A549 (cell line): ENCODE results near the gene GPATCH3. TPM values are rescaled to one million over a fixed set of nuclear protein-coding genes. Genes with fewer than 3 reads are reported as not detected.

ENCODE experiments used
- ATAC-seq, 2 experiments: fragments of 200-7000 bp in 1 of 2; fragments of >200 bp in 1 of 2; cut with Nextera tagmentation in 1 of 2; cut with Tn5 transposase in 1 of 2; 3 replicates each; pipeline versions ENCODE4 v1.8.0 to v1.9.1; 2018 to 2020; ENCODE audit warnings: mild to moderate bottlenecking in 1 of 2, moderate library complexity in 1 of 2
- CTCF ChIA-PET: fragments of 300-600 bp; sonication (Branson Sonifier 250); formaldehyde crosslinking; extraction: SDS; loops from one replicate; lab custom pipeline; 2021; ENCODE audit warnings: antibody characterized with exemption, inconsistent platforms; lab: Yijun Ruan, JAX
- POLR2A ChIA-PET: fragments of 350-600 bp; formaldehyde crosslinking; extraction: SDS; loops from one replicate; lab custom pipeline; 2021; ENCODE audit warnings: antibody characterized with exemption, inconsistent platforms; lab: Yijun Ruan, JAX
- DNase-seq, 2 experiments: peaks; one replicate each; pipeline versions ENCODE4 v3.0.0 to v3.0.0-alpha.2; 2011 to 2016; ENCODE audit warnings: low read depth in 1 of 2, low spot score in 1 of 2
- FAIRE-seq: peaks from 2 replicates; lab custom pipeline; 2011; peaks lifted over from hg19 to GRCh38; lab: Jason Lieb, UNC
- H3K27ac ChIP-seq, 2 experiments: fragments of >200 bp; sonication (Bioruptor Twin); formaldehyde crosslinking; 3 replicates each; pipeline ENCODE4 v1.5.1; 2016 to 2017
- H3K4me1 ChIP-seq: fragments of >200 bp; sonication (Bioruptor Twin); formaldehyde crosslinking; 3 replicates; pipeline ENCODE4 v1.6.1; 2016
- H3K4me2 ChIP-seq: fragments of >200 bp; sonication (Bioruptor Twin); formaldehyde crosslinking; 3 replicates; pipeline ENCODE4 v1.6.1; 2016
- H3K4me3 ChIP-seq: fragments of >200 bp; sonication (Bioruptor Twin); formaldehyde crosslinking; 3 replicates; pipeline ENCODE4 v1.5.1; 2016
- H3K9me3 ChIP-seq: fragments of >200 bp; sonication (Bioruptor Twin); formaldehyde crosslinking; 3 replicates; pipeline ENCODE4 v1.6.1; 2016
- CBX8 ChIP-seq: fragments of 200-600 bp; sonication (generic); IDR thresholded peaks from 2 replicates; pipeline ENCODE4 v1.6.1; 2016
- E2F6 ChIP-seq: IDR thresholded peaks from 2 replicates; pipeline ENCODE4 v1.6.1; 2012; ENCODE audit warnings: low read depth, borderline replicate concordance
- EHF ChIP-seq: fragments of 250-450 bp; sonication (Bioruptor Pico); IDR thresholded peaks from 2 replicates; pipeline ENCODE4 v1.5.0; 2020; ENCODE audit warnings: mild to moderate bottlenecking
- EHMT2 ChIP-seq: fragments of 200-600 bp; sonication (generic); IDR thresholded peaks from 2 replicates; pipeline ENCODE4 v1.6.1; 2016; ENCODE audit warnings: antibody characterized with exemption, low read depth, mild to moderate bottlenecking, moderate library complexity
- HMGXB4 ChIP-seq: fragments of 250-450 bp; sonication (Bioruptor Pico); IDR thresholded peaks from 2 replicates; pipeline ENCODE4 v1.5.0; 2021; ENCODE audit warnings: mild to moderate bottlenecking, moderate library complexity, borderline replicate concordance
- HOXA7 ChIP-seq: fragments of 250-450 bp; sonication (Bioruptor Pico); IDR thresholded peaks from 2 replicates; pipeline ENCODE4 v1.5.0; 2020; ENCODE audit warnings: mild to moderate bottlenecking, moderate library complexity
- KDM5A ChIP-seq: fragments of 200-600 bp; sonication (generic); IDR thresholded peaks from 2 replicates; pipeline ENCODE4 v1.6.1; 2016; ENCODE audit warnings: antibody characterized with exemption, mild to moderate bottlenecking
- MAFK ChIP-seq: fragments of 450-650 bp; IDR thresholded peaks from 2 replicates; pipeline ENCODE4 v1.6.1; 2014; ENCODE audit not compliant: partially characterized antibody
- NFE2L2 ChIP-seq: fragments of 150-350 bp; conservative IDR thresholded peaks from 2 replicates; pipeline ENCODE4 v1.6.1; 2014; ENCODE audit warnings: low read length
- NR3C1 ChIP-seq: fragments of >200 bp; sonication (Bioruptor Twin); formaldehyde crosslinking; IDR thresholded peaks from 3 replicates; pipeline ENCODE4 v1.6.1; 2017
- PHF8 ChIP-seq: fragments of 200-600 bp; sonication (generic); IDR thresholded peaks from 2 replicates; pipeline ENCODE4 v1.6.1; 2016; ENCODE audit warnings: low read depth, mild to moderate bottlenecking, antibody characterized with exemption, moderate library complexity, borderline replicate concordance
- POLR2A ChIP-seq: IDR thresholded peaks from 2 replicates; pipeline ENCODE4 v1.6.1; 2012; ENCODE audit warnings: mild to moderate bottlenecking, low read length
- POLR2AphosphoS2 ChIP-seq: conservative IDR thresholded peaks from 2 replicates; pipeline ENCODE4 v1.6.1; 2012; ENCODE audit warnings: low read length, improper control_type of control experiment, inconsistent platforms
- RFX5 ChIP-seq: fragments of 450-650 bp; IDR thresholded peaks from 2 replicates; pipeline ENCODE4 v1.7.1; 2014; ENCODE audit warnings: antibody characterized with exemption, mild to moderate bottlenecking, moderate library complexity
- RNF2 ChIP-seq: fragments of 200-600 bp; sonication (generic); IDR thresholded peaks from 2 replicates; pipeline ENCODE4 v1.6.1; 2016; ENCODE audit warnings: low read depth, mild to moderate bottlenecking, antibody characterized with exemption, moderate library complexity, borderline replicate concordance
- SMC3 ChIP-seq: fragments of >200 bp; sonication (Bioruptor Twin); formaldehyde crosslinking; IDR thresholded peaks from 3 replicates; pipeline ENCODE4 v1.6.1; 2018; ENCODE audit warnings: inconsistent platforms
- TP53 ChIP-seq: fragments of 250-450 bp; sonication (Bioruptor Pico); IDR thresholded peaks from 2 replicates; pipeline ENCODE4 v1.5.0; 2021; ENCODE audit warnings: mild to moderate bottlenecking, moderate library complexity
- USF2 ChIP-seq: fragments of 450-650 bp; IDR thresholded peaks from 2 replicates; pipeline ENCODE4 v1.6.1; 2014; ENCODE audit warnings: antibody characterized with exemption
- ZC3H11A ChIP-seq: fragments of 450-650 bp; IDR thresholded peaks from 2 replicates; pipeline ENCODE4 v1.6.1; 2014; ENCODE audit warnings: antibody characterized with exemption, mild to moderate bottlenecking
- ZSCAN20 ChIP-seq: fragments of 250-450 bp; sonication (Bioruptor Pico); IDR thresholded peaks from 2 replicates; pipeline ENCODE4 v1.8.0; 2022; ENCODE audit warnings: mild to moderate bottlenecking, moderate library complexity
- WGBS: methylation state at CpG from one replicate; pipeline ENCODE4 v1.1.6; 2017; ENCODE audit errors: missing lambda C conversion rate; 5-methylcytosine and 5-hydroxymethylcytosine counted together
- polyA plus RNA-seq, 4 experiments: library from polyadenylated mRNA; depleted of rRNA in 3 of 4; stranded (reverse); fragments of >200 nt; fragmentation: RNase III in 1 of 4; extraction: RNeasy Plus Mini Kit Qiagen cat#74134 plus additional on column Dnase treatment in 1 of 4; gene quantifications; 2 replicates in 3 of 4; 3 replicates in 1 of 4; pipeline ENCODE4 v1.2.3, GENCODE V29; 2011 to 2017
- TF ChIP-seq, protein P1 (sequence below): fragments of >200 bp; sonication (Bioruptor Twin); formaldehyde crosslinking; IDR thresholded peaks from 3 replicates; pipeline ENCODE4 v1.5.1; 2016
- TF ChIP-seq, protein P2 (sequence below): fragments of 150-350 bp; IDR thresholded peaks from 2 replicates; pipeline ENCODE4 v1.6.1; 2014; ENCODE audit warnings: low read depth, mild to moderate bottlenecking, low read length

GPATCH3 gene
- polyA plus RNA-seq, 2 of the 4 experiments (the other 2 are of a cell fraction), result 5.4 to 8.7 TPM

GRCh38 chr1:26912147-26912490 is 11.9 kb upstream of the GPATCH3 start (continued):
- TF ChIP-seq, protein P1, sequence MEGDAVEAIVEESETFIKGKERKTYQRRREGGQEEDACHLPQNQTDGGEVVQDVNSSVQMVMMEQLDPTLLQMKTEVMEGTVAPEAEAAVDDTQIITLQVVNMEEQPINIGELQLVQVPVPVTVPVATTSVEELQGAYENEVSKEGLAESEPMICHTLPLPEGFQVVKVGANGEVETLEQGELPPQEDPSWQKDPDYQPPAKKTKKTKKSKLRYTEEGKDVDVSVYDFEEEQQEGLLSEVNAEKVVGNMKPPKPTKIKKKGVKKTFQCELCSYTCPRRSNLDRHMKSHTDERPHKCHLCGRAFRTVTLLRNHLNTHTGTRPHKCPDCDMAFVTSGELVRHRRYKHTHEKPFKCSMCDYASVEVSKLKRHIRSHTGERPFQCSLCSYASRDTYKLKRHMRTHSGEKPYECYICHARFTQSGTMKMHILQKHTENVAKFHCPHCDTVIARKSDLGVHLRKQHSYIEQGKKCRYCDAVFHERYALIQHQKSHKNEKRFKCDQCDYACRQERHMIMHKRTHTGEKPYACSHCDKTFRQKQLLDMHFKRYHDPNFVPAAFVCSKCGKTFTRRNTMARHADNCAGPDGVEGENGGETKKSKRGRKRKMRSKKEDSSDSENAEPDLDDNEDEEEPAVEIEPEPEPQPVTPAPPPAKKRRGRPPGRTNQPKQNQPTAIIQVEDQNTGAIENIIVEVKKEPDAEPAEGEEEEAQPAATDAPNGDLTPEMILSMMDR, result no peak
- TF ChIP-seq MAFK, result no peak
- TF ChIP-seq HMGXB4 (CRISPR knock-in tag), result no peak
- TF ChIP-seq SMC3, result no peak

DNA sequence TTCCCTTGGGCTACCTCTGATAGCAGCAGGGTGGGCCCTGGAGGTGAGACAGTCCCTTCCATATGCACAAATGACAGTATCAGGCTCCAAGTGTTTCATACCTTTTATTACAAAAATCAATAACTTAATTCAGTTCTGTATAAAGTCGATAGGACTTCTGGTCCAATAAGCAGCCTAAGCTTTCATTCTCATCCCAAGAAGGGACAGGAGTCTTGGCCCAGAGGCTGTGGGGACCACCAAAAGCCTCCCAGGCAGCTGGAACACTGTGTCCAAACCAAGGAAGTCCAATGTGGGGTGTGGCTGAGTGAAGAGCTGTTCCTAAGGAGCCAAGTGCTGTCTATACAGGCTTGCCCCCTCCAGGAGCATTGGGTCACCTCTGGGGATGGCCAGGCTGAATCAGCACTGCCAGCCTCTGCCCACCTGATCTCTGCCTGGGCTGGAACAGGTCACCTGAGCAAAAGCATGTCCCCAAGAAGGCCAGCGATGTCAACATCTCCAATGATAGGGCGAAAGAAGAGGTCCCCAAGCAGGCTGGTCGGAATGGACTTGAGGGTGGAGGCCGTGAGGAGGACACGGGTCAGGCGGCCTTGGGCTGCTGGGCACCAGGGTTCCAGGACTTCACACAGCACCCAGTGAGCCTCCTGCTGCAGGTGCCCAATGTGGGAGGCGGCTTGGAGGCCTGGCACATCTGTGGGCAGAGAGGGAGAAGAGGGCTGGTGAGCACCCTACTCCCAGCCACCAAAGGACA is 11.3 kb upstream of the GPATCH3 start:
- H3K4me1 ChIP-seq, result peaks cover 28% of the 10 kb centered on the region
- ChIA-PET CTCF (interaction anchor here (1.5 kb wide), 1 partner anchor 12 kb away, joined by 4 read pairs; no protein-coding TSS in a partner anchor), POLR2A (no interaction called here)
- no peak overlapping the region for H3K4me2 ChIP-seq
- FAIRE-seq, result no peak
- TF ChIP-seq SMC3 (no peak), USF2 (no peak), RFX5 (no peak), POLR2AphosphoS2 (no peak), TP53 (CRISPR knock-in tag) (no peak), E2F6 (no peak), EHMT2 (no peak), KDM5A (no peak)
- TF ChIP-seq, all 56 proteins: peak for 0
- DNase-seq, result no peak
- H3K27ac ChIP-seq, result no peak overlapping the region
- H3K4me3 ChIP-seq, result no peak overlapping the region
- ATAC-seq, result no peak
- no peaks in the 10 kb centered on the region for H3K9me3 ChIP-seq
- 100% methylated on average over 1 of the region's 8 CpGs for WGBS

GRCh38 chr1:26910343-26911160 is 10.3 kb upstream of the GPATCH3 start:
- Histone ChIP-seq H3K4me1 (peaks cover 28% of the 10 kb centered on the region), H3K4me3 (no peak overlapping the region), H3K9me3 (no peaks in the 10 kb centered on the region), H3K27ac (no peak overlapping the region), H3K4me2 (no peak overlapping the region)
- 81% methylated on average over 4 of the region's 4 CpGs for WGBS
- ATAC-seq, result no peak
- CTCF ChIA-PET, result no interaction called here
- TF ChIP-seq POLR2A, result no peak
- TF ChIP-seq, protein P2, sequence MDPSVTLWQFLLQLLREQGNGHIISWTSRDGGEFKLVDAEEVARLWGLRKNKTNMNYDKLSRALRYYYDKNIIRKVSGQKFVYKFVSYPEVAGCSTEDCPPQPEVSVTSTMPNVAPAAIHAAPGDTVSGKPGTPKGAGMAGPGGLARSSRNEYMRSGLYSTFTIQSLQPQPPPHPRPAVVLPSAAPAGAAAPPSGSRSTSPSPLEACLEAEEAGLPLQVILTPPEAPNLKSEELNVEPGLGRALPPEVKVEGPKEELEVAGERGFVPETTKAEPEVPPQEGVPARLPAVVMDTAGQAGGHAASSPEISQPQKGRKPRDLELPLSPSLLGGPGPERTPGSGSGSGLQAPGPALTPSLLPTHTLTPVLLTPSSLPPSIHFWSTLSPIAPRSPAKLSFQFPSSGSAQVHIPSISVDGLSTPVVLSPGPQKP, result no peak
- no peak for TF ChIP-seq USF2
- TF ChIP-seq HOXA7 (CRISPR knock-in tag), result no peak
- no peak for TF ChIP-seq E2F6
- no peak for TF ChIP-seq NR3C1
- TF ChIP-seq TP53 (CRISPR knock-in tag), result no peak
- TF ChIP-seq PHF8, result no peak
- no peak for TF ChIP-seq NFE2L2
- no peak for TF ChIP-seq MAFK
- no peak for TF ChIP-seq SMC3
- TF ChIP-seq EHF (CRISPR knock-in tag), result no peak
- no peak for TF ChIP-seq ZC3H11A
- no peak for TF ChIP-seq RNF2
- TF ChIP-seq ZSCAN20 (CRISPR knock-in tag), result no peak
- no peak for TF ChIP-seq CBX8
- no peak for FAIRE-seq
- DNase-seq, result no peak
- POLR2A ChIA-PET, result no interaction called here
